ENCODE results near the gene DLAT.
"Not testable (repeated sequence)": the region's sequence is repeated elsewhere in the genome, so short reads cannot be mapped to it uniquely, and the experiment has no call there.

The DLAT gene

GRCh38 chr11:112051768-112052167, 26.6 kb downstream of the DLAT start:
- no peak for DNase-seq

GRCh38 chr11:112057170-112057569, 32.0 kb downstream of the DLAT start:
- DNase-seq: no peak

- no peak for DNase-seq
Measured at GRCh38 chr11:112058103-112058502, 32.9 kb downstream of the DLAT start.

GRCh38 chr11:112062923-112063322, 37.7 kb downstream of the DLAT start:
- DNase-seq: no peak

GRCh38 chr11:112073941-112074811, 49.0 kb downstream of the DLAT start, which contains the start of the genes NKAPD1 and PIH1D2:
NKAPD1 (plus strand) TSS chr11:112074299; CDS start chr11:112075575, 1,276 bp downstream.
PIH1D2 (minus strand) TSS chr11:112074017; CDS start chr11:112073174, 843 bp downstream.
- DNase-seq: peak; percentile 72

GRCh38 chr11:112082729-112083128, 57.5 kb downstream of the DLAT start:
- no peak for DNase-seq

GRCh38 chr11:112085822-112086421, 60.7 kb downstream of the DLAT start:
- peak; percentile 32 to 33 for DNase-seq

- DNase-seq: peak; percentile 93
Measured at GRCh38 chr11:112086422-112087191, 61.4 kb downstream of the DLAT start, which contains the start of the genes SDHD and TIMM8B. SDHD (plus strand) TSS chr11:112086873; CDS start chr11:112086908, 35 bp downstream. TIMM8B (minus strand) TSS chr11:112086756; CDS start chr11:112086723, 33 bp downstream.

- DNase-seq: no peak
Measured at GRCh38 chr11:112087212-112087611, 62.0 kb downstream of the DLAT start.

- not testable (repeated sequence) for DNase-seq
Measured at GRCh38 chr11:112095302-112095701, 70.1 kb downstream of the DLAT start.

- no peak for DNase-seq
Measured at GRCh38 chr11:112096194-112096593, 71.0 kb downstream of the DLAT start.

- no peak for DNase-seq
Measured at GRCh38 chr11:112097734-112098528, 72.7 kb downstream of the DLAT start.

- DNase-seq: no peak
Measured at GRCh38 chr11:112100462-112100861, 75.3 kb downstream of the DLAT start.

- no peak for DNase-seq
Measured at GRCh38 chr11:112103446-112103845, 78.2 kb downstream of the DLAT start.

- no peak for DNase-seq
Measured at GRCh38 chr11:112106070-112106469, 80.9 kb downstream of the DLAT start.
